Naive thymus-derived CD4-positive, alpha-beta T cell (primary cell): ENCODE data around the gene GJC1. TPM values are rescaled to one million over a fixed set of nuclear protein-coding genes. Genes with fewer than 3 reads are reported as not detected.
A peak's percentile ranks its signal among the peaks of the same experiment; 100 is the strongest.

Experiments
- ATAC-seq: fragments of 150-1000 bp; cut with Tn5 transposase; 2 replicates; pipeline ENCODE4 v1.10.0; 2021; ENCODE audit warnings: mild to moderate bottlenecking, moderate library complexity
- CTCF ChIA-PET: fragments of 350-600 bp; sonication (Branson Sonifier 250); formaldehyde crosslinking; loops from one replicate; lab custom pipeline; 2021; ENCODE audit warnings: antibody characterized with exemption; lab: Charles Lee
- POLR2A ChIA-PET: fragments of 350-600 bp; sonication (Branson Sonifier 250); formaldehyde crosslinking; loops from one replicate; lab custom pipeline; 2021; ENCODE audit warnings: antibody characterized with exemption, inconsistent platforms; lab: Charles Lee
- DNase-seq, 9 donors: peaks; one replicate each; pipeline versions ENCODE4 v3.0.0 to v3.0.0-alpha.2; 2020 to 2022; ENCODE audit warnings: mixed read lengths in 1 of 9
- H3K27ac ChIP-seq: one replicate; pipeline ENCODE4 v1.7.0; 2013; ENCODE audit warnings: mild to moderate bottlenecking, low read depth, low read length, moderate library complexity
- H3K27me3 ChIP-seq, 2 donors: one replicate each; pipeline ENCODE4 v1.7.0; 2013; ENCODE audit warnings: low read length in 2 of 2, mild to moderate bottlenecking in 2 of 2, moderate library complexity in 2 of 2; ENCODE audit not compliant: control insufficient read depth in 2 of 2, insufficient read depth in 2 of 2
- H3K36me3 ChIP-seq, 3 experiments: 1 replicate in 2 of 3; 2 replicates in 1 of 3; pipeline ENCODE4 v1.7.0; 2013; ENCODE audit warnings: low read length in 3 of 3, mild to moderate bottlenecking in 3 of 3, moderate library complexity in 1 of 3; ENCODE audit not compliant: insufficient read depth in 3 of 3, control insufficient read depth in 2 of 3
- H3K4me1 ChIP-seq, 2 donors: one replicate each; pipeline ENCODE4 v1.7.0; 2013; ENCODE audit warnings: low read length in 2 of 2, mild to moderate bottlenecking in 2 of 2, moderate library complexity in 1 of 2; ENCODE audit not compliant: control insufficient read depth in 2 of 2, insufficient read depth in 2 of 2
- H3K4me3 ChIP-seq: 2 replicates; pipeline ENCODE4 v1.7.0; 2013; ENCODE audit warnings: mild to moderate bottlenecking, low read length
- H3K9me3 ChIP-seq, 3 experiments: 1 replicate in 2 of 3; 2 replicates in 1 of 3; pipeline ENCODE4 v1.7.0; 2013; ENCODE audit warnings: low read length in 3 of 3; ENCODE audit not compliant: control insufficient read depth in 2 of 3
- H3K27ac Mint-ChIP-seq, 9 donors: one replicate each; pipeline ENCODE4 v1.8.0; 2020 to 2022; ENCODE audit warnings: mixed read lengths in 9 of 9, mild to moderate bottlenecking in 8 of 9, moderate library complexity in 5 of 9, inconsistent platforms in 2 of 9
- H3K27me3 Mint-ChIP-seq, 5 donors: one replicate each; pipeline ENCODE4 v1.8.0; 2021 to 2022; ENCODE audit warnings: mixed read lengths in 5 of 5, mild to moderate bottlenecking in 1 of 5
- H3K36me3 Mint-ChIP-seq, 5 donors: one replicate each; pipeline ENCODE4 v1.8.0; 2020 to 2022; ENCODE audit warnings: mixed read lengths in 5 of 5, mild to moderate bottlenecking in 3 of 5, inconsistent platforms in 1 of 5
- H3K4me1 Mint-ChIP-seq, 7 donors: one replicate each; pipeline ENCODE4 v1.8.0; 2020 to 2022; ENCODE audit warnings: mixed read lengths in 7 of 7, mild to moderate bottlenecking in 3 of 7, inconsistent platforms in 1 of 7
- H3K4me3 Mint-ChIP-seq, 10 donors: one replicate each; pipeline ENCODE4 v1.8.0; 2020 to 2022; ENCODE audit warnings: mild to moderate bottlenecking in 10 of 10, mixed read lengths in 10 of 10, moderate library complexity in 6 of 10, inconsistent platforms in 2 of 10
- H3K9me3 Mint-ChIP-seq, 11 donors: one replicate each; pipeline ENCODE4 v1.8.0; 2020 to 2022; ENCODE audit warnings: mixed read lengths in 11 of 11, mild to moderate bottlenecking in 4 of 11, inconsistent platforms in 1 of 11, moderate library complexity in 1 of 11
- intact Hi-C, 2 donors: fragments of 100-400 bp; cut with micrococcal nuclease; formaldehyde crosslinking; loops; one replicate each; pipeline ENCODE4 v1.15.1; 2023
- polyA plus RNA-seq, 2 donors: library from polyadenylated mRNA; unstranded; fragments of 300-500 nt; fragmentation: Illumina TruSeq; gene quantifications; one replicate each; pipeline ENCODE4 v1.2.3, GENCODE V29; 2021
- total RNA-seq, 6 experiments: library from RNA in 5 of 6; stranded (reverse) in 5 of 6; gene quantifications; 1 replicate in 5 of 6; 2 replicates in 1 of 6; pipeline ENCODE4 v1.2.3 and lab custom pipeline; 2021 to 2026

Gene GJC1
- total and polyA plus RNA-seq, 7 experiments from 2014 or later = 0.20 to 1.4 TPM; not detected in 5

DNA sequence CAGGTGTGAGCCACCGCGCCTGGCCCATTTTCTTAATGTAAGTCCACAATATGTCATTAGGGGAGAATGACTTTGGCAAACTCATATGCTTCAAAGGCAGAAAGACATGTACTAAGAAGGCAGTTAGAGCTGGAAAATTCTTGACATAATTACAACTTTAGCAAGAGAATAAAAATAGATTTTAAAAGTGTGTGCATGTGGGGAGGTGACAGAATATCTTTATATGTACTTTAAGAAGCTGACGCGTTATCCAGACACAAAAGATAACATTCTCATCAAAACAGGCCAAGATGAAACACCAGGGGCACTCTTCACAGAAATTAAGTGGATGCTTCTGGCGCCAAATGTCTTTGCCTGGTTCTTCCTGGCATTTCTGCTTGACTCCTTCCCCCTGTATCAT, 28.2 kb downstream of the GJC1 start:
- no peaks in the 10 kb centered on the region for H3K4me1 ChIP-seq
- no peak overlapping the region for H3K4me3 ChIP-seq
- CTCF ChIA-PET = no interaction called here
- H3K36me3 Mint-ChIP-seq = no peaks in the 10 kb centered on the region
- H3K4me3 Mint-ChIP-seq = no peak overlapping the region
- no peaks in the 10 kb centered on the region for H3K9me3 ChIP-seq
- DNase-seq = no peak
- no peaks in the 10 kb centered on the region for H3K27me3 ChIP-seq
- H3K27me3 Mint-ChIP-seq = peaks cover 0 to 22% (median 10%) of the 10 kb centered on the region in 5 donors
- peaks cover 0 to 11% (median 0%) of the 10 kb centered on the region in 7 donors for H3K4me1 Mint-ChIP-seq
- H3K27ac Mint-ChIP-seq = peak overlapping the region in 1 of 9 donors; percentile 41
- no peaks in the 10 kb centered on the region for H3K36me3 ChIP-seq
- ATAC-seq = no peak
- intact Hi-C loops = no loop called here
- H3K27ac ChIP-seq = no peak overlapping the region
- POLR2A ChIA-PET = no interaction called here
- no peaks in the 10 kb centered on the region for H3K9me3 Mint-ChIP-seq

DNA sequence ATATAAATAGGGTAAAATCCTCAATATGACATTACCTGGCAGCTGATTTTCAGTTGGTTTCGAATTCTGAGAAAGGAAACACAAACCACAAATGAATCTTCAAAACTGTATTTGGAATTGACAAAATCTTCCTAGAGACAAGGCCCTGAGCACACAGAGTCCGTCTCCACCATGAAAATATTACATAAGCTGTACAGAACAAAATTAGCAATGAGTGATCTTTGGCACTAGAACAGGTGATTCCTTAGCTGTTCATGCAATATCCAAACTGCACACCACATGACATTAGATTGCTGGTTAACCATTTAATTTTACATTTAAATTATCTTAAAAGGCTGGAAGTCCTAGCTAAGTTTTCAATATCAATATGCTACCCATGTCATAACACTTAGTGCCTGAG, 31.7 kb downstream of the GJC1 start:
- no peak overlapping the region for H3K27ac ChIP-seq
- CTCF ChIA-PET = interaction anchor here (1.0 kb wide), 1 partner anchor 434 kb away, joined by 3 read pairs; no protein-coding TSS in a partner anchor
- Mint-ChIP-seq H3K27me3 (peaks cover 0 to 5% (median 0%) of the 10 kb centered on the region in 5 donors), H3K36me3 (no peaks in the 10 kb centered on the region), H3K27ac (no peak overlapping the region), H3K4me3 (peak overlapping the region in 1 of 10 donors; percentile 5), H3K9me3 (no peaks in the 10 kb centered on the region), H3K4me1 (peaks cover 0 to 13% (median 0%) of the 10 kb centered on the region in 7 donors)
- H3K27me3 ChIP-seq = no peaks in the 10 kb centered on the region
- no peak overlapping the region for H3K4me3 ChIP-seq
- no peaks in the 10 kb centered on the region for H3K4me1 ChIP-seq
- H3K9me3 ChIP-seq = no peaks in the 10 kb centered on the region
- intact Hi-C loops = no loop called here
- no peaks in the 10 kb centered on the region for H3K36me3 ChIP-seq
- no peak for ATAC-seq
- DNase-seq = no peak
- POLR2A ChIA-PET = interaction anchor here (0.5 kb wide), 1 partner anchor 276 kb away, joined by 3 read pairs; no protein-coding TSS in a partner anchor

DNA sequence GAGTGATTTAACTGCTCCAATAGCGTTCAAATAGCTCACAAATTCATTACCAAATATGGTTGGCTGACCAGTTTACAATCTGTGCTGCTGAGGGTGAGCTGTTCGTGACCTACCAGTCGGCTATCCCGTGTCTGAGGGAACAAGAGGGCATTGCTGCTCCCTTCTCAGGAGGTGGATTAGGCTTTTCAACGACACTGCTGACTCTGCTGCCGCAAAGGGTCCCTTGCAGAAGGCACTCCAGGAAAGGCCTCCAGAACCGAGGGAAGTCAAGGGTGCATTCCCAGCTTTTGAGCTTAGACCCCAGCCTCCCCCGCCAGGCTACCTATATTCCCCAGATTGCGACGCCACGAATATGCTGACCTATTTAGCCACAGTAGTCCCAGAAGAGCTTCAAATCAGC, 32.3 kb downstream of the GJC1 start:
- intact Hi-C loops = no loop called here
- Histone ChIP-seq H3K27ac (no peak overlapping the region), H3K9me3 (no peaks in the 10 kb centered on the region), H3K36me3 (no peaks in the 10 kb centered on the region), H3K27me3 (no peaks in the 10 kb centered on the region), H3K4me3 (no peak overlapping the region), H3K4me1 (no peaks in the 10 kb centered on the region)
- Mint-ChIP-seq H3K4me1 (peaks cover 0 to 13% (median 0%) of the 10 kb centered on the region in 7 donors), H3K9me3 (no peaks in the 10 kb centered on the region), H3K4me3 (peak overlapping the region in 1 of 10 donors; percentile 5), H3K27ac (no peak overlapping the region), H3K36me3 (no peaks in the 10 kb centered on the region), H3K27me3 (peaks cover 0 to 4% (median 0%) of the 10 kb centered on the region in 5 donors)
- ATAC-seq (no peak), DNase-seq (no peak)
- ChIA-PET POLR2A (interaction anchor here (0.5 kb wide), 1 partner anchor 277 kb away, joined by 3 read pairs; no protein-coding TSS in a partner anchor), CTCF (interaction anchor here (1.0 kb wide), 1 partner anchor 433 kb away, joined by 3 read pairs; no protein-coding TSS in a partner anchor)

- CTCF ChIA-PET = interaction anchor here (0.9 kb wide), 1 partner anchor 70 kb away, joined by 3 read pairs; no protein-coding TSS in a partner anchor
- POLR2A ChIA-PET = no interaction called here
- Mint-ChIP-seq H3K4me1 (peaks cover 0 to 13% (median 0%) of the 10 kb centered on the region in 7 donors), H3K9me3 (no peaks in the 10 kb centered on the region), H3K36me3 (no peaks in the 10 kb centered on the region), H3K27me3 (peaks cover 0 to 3% (median 0%) of the 10 kb centered on the region in 5 donors), H3K27ac (no peak overlapping the region), H3K4me3 (no peak overlapping the region)
- no peaks in the 10 kb centered on the region for H3K9me3 ChIP-seq
- H3K36me3 ChIP-seq = no peaks in the 10 kb centered on the region
- DNase-seq (no peak), ATAC-seq (no peak)
- no peak overlapping the region for H3K4me3 ChIP-seq
- H3K27me3 ChIP-seq = no peaks in the 10 kb centered on the region
- no peaks in the 10 kb centered on the region for H3K4me1 ChIP-seq
- H3K27ac ChIP-seq = no peak overlapping the region
- intact Hi-C loops = no loop called here
Observed at GRCh38 chr17:44796731-44797130, 33.4 kb downstream of the GJC1 start.

DNA sequence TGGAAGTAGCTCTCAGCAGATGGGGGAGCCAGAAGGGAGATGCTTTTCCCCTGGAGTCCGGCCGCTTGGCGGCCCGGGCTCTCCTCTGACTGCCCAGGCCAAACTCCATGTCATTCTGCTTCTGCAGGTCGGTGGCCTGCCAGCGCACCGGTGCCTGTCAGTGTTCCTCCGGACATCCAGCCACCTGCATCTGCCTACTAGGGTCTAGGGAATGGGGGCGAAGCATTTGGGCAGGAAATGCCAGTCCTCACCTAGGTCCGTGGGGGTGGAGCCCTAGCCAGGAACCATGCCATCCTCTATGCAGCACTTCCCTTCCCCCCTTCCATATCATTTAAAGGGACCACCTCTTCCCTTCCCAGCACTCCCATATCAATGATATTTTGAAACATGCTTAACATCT, 34.2 kb downstream of the GJC1 start:
- H3K9me3 Mint-ChIP-seq = no peaks in the 10 kb centered on the region
- H3K4me3 ChIP-seq = no peak overlapping the region
- no peak overlapping the region for H3K27ac Mint-ChIP-seq
- ChIA-PET CTCF (no interaction called here), POLR2A (no interaction called here)
- ATAC-seq = no peak
- H3K27me3 ChIP-seq = no peaks in the 10 kb centered on the region
- H3K4me1 ChIP-seq = no peaks in the 10 kb centered on the region
- peaks cover 0 to 3% (median 0%) of the 10 kb centered on the region in 5 donors for H3K27me3 Mint-ChIP-seq
- no peak for DNase-seq
- H3K27ac ChIP-seq = no peak overlapping the region
- no peak overlapping the region for H3K4me3 Mint-ChIP-seq
- H3K4me1 Mint-ChIP-seq = peaks cover 0 to 13% (median 0%) of the 10 kb centered on the region in 7 donors
- no peaks in the 10 kb centered on the region for H3K36me3 Mint-ChIP-seq
- H3K36me3 ChIP-seq = no peaks in the 10 kb centered on the region
- H3K9me3 ChIP-seq = no peaks in the 10 kb centered on the region
- intact Hi-C loops = no loop called here

DNA sequence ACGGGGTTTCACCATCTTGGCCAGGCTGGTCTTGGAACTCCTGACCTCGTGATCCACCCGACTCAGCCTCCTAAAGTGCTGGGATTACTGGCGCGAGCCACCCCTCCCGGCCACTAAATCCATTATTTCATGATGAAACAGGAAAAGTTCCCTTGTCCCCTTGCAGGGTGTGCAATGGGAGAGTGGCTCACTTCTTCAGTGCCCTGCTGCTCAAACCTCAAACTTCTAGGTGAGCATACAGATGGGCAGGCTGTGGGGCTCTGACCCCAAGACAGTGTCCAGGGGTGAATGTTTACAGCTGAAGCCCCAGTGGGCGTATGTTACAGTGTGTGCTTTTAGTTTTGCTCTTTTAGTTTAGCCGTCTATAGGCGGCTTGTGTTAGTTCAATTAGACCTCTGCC, 34.7 kb downstream of the GJC1 start:
- Mint-ChIP-seq H3K36me3 (no peaks in the 10 kb centered on the region), H3K27me3 (peaks cover 0 to 3% (median 0%) of the 10 kb centered on the region in 5 donors), H3K27ac (no peak overlapping the region), H3K9me3 (no peaks in the 10 kb centered on the region), H3K4me3 (no peak overlapping the region), H3K4me1 (peaks cover 0 to 13% (median 0%) of the 10 kb centered on the region in 7 donors)
- no peak for ATAC-seq
- no peak for DNase-seq
- H3K4me3 ChIP-seq = no peak overlapping the region
- intact Hi-C loops = no loop called here
- no peak overlapping the region for H3K27ac ChIP-seq
- H3K4me1 ChIP-seq = no peaks in the 10 kb centered on the region
- no peaks in the 10 kb centered on the region for H3K9me3 ChIP-seq
- ChIA-PET CTCF (no interaction called here), POLR2A (no interaction called here)
- no peaks in the 10 kb centered on the region for H3K36me3 ChIP-seq
- H3K27me3 ChIP-seq = no peaks in the 10 kb centered on the region

DNA sequence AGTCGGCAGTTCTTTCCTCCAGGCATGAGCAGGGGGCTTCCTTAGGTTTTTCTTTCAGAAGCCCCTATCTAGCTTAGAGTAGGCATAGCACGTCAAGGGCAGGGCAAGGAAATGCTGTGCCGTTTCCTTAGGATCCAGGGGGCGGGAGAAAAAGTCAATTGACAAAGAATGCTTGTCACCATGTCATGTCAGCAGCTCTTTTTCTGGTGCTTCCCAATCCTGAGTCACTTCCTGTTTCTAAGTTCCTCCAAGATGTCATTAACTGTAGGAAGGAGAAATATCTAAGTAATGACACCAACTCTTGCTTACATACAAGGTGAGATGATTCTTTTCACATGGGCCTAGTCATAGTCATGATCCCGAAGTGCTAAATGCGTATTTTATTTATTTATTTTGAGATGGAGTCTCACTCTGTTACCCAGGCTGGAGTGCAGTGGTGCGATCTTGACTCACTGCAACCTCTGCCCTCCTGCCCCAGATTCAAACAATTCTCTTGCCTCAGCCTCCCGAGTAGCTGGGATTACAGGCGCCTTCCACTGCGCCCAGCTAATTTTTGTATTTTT, 35.2 kb downstream of the GJC1 start:
- no peak overlapping the region for H3K4me3 Mint-ChIP-seq
- no peaks in the 10 kb centered on the region for H3K9me3 Mint-ChIP-seq
- H3K27ac Mint-ChIP-seq = no peak overlapping the region
- H3K4me1 Mint-ChIP-seq = peaks cover 0 to 13% (median 0%) of the 10 kb centered on the region in 7 donors
- H3K27me3 Mint-ChIP-seq = peaks cover 0 to 3% (median 0%) of the 10 kb centered on the region in 5 donors
- H3K36me3 ChIP-seq = no peaks in the 10 kb centered on the region
- no peak overlapping the region for H3K4me3 ChIP-seq
- no peak overlapping the region for H3K27ac ChIP-seq
- H3K4me1 ChIP-seq = no peaks in the 10 kb centered on the region
- no peaks in the 10 kb centered on the region for H3K27me3 ChIP-seq
- no peaks in the 10 kb centered on the region for H3K9me3 ChIP-seq
- DNase-seq (no peak), ATAC-seq (peak; percentile 86)
- intact Hi-C loops = no loop called here
- H3K36me3 Mint-ChIP-seq = no peaks in the 10 kb centered on the region
- POLR2A ChIA-PET = no interaction called here
- CTCF ChIA-PET = no interaction called here
